Body of pancreas (tissue), 4 donors: ENCODE measurements around the gene TAS2R60. TPM values are rescaled to one million over a fixed set of nuclear protein-coding genes. Genes with fewer than 3 reads are reported as not detected.
"Not testable (repeated sequence)": the region's sequence is repeated elsewhere in the genome, so short reads cannot be mapped to it uniquely, and the experiment has no call there.

Experiments
- ATAC-seq: fragments of 150-250 bp; one replicate; pipeline ENCODE4 v1.9.1; 2016
- DNase-seq, 4 donors: peaks; one replicate each; pipeline ENCODE4 v3.0.0-alpha.2; 2019
- H3K27ac ChIP-seq, 4 donors: fragments of 200-600 bp; sonication (generic); 1 replicate in 3 of 4; 2 replicates in 1 of 4; pipeline versions ENCODE4 v1.5.1 to v1.6.1; 2016 to 2019; ENCODE audit warnings: mild to moderate bottlenecking in 1 of 4, mixed read lengths in 1 of 4, moderate library complexity in 1 of 4
- H3K27me3 ChIP-seq, 2 donors: fragments of 200-600 bp; sonication (generic); one replicate each; pipeline ENCODE4 v1.6.0; 2016; ENCODE audit warnings: mild to moderate bottlenecking in 1 of 2
- H3K36me3 ChIP-seq, 2 donors: fragments of 200-600 bp; sonication (generic); replicated peaks in 1 of 2; 2 replicates each; pipeline ENCODE4 v1.5.1; 2016; ENCODE audit warnings: low read depth in 2 of 2; ENCODE audit not compliant: insufficient read depth in 1 of 2
- H3K4me1 ChIP-seq: fragments of 200-600 bp; sonication (generic); one replicate; pipeline ENCODE4 v1.6.0; 2016
- H3K4me3 ChIP-seq, 2 donors: fragments of 200-600 bp; sonication (generic); 1 replicate in 1 of 2; 2 replicates in 1 of 2; pipeline ENCODE4 v1.5.1; 2016 to 2019
- H3K9me3 ChIP-seq, 3 donors: fragments of 200-600 bp; sonication (generic); 1 replicate in 2 of 3; 2 replicates in 1 of 3; pipeline ENCODE4 v1.5.1; 2016
- CTCF ChIP-seq, 7 experiments: fragments of 450-650 bp in 4 of 7; fragments of 200-600 bp in 3 of 7; sonication (generic) in 3 of 7; IDR thresholded peaks; one replicate each; pipeline ENCODE4 v1.5.1; 2016 to 2019; ENCODE audit warnings: antibody characterized with exemption in 7 of 7
- POLR2A ChIP-seq, 3 donors: fragments of 450-650 bp; IDR thresholded peaks; one replicate each; pipeline ENCODE4 v1.6.1; 2016; ENCODE audit warnings: antibody characterized with exemption in 3 of 3, mild to moderate bottlenecking in 2 of 3
- WGBS, 2 donors: methylation state at CpG; one replicate each; pipeline ENCODE4 v1.1.5; 2017; 5-methylcytosine and 5-hydroxymethylcytosine counted together
- intact Hi-C: fragments of 100-400 bp; cut with DNase I; formaldehyde crosslinking; loops from one replicate; pipeline ENCODE4 v1.15.1; 2023
- total RNA-seq, 2 donors: library from RNA; depleted of rRNA; stranded (reverse); fragments of >200 nt; gene quantifications; one replicate each; pipeline ENCODE4 v1.1.0, GENCODE V29; 2016

The TAS2R60 gene
- total RNA-seq, 2 donors from 2014 or later, result not detected

GRCh38 chr7:143416565-143417149 is 26.6 kb upstream of the TAS2R60 start:
- no peaks in the 10 kb centered on the region for H3K9me3 ChIP-seq
- no peaks in the 10 kb centered on the region for H3K27me3 ChIP-seq
- no peak overlapping the region for H3K27ac ChIP-seq
- TF ChIP-seq POLR2A (IDR thresholded peaks at IDR 0.05) (no peak), CTCF (IDR thresholded peaks at IDR 0.05) (peak; percentile 48 to 80 (median 67))
- no peak overlapping the region for H3K4me3 ChIP-seq
- no peaks in the 10 kb centered on the region for H3K36me3 ChIP-seq
- DNase-seq (no peak), ATAC-seq (peak; percentile 47)
- intact Hi-C loops, result loop anchor here (5.0 kb wide), 1 partner anchor 174 kb away; no protein-coding TSS in a partner anchor
- peaks cover 10% of the 10 kb centered on the region for H3K4me1 ChIP-seq
- WGBS, 2 donors, result 0% methylated on average over 3 of the region's 3 CpGs

- H3K36me3 ChIP-seq, result no peaks in the 10 kb centered on the region
- intact Hi-C loops, result loop anchor here (5.0 kb wide), 1 partner anchor 176 kb away; no protein-coding TSS in a partner anchor
- 0 to 29% methylated on average over 1 of the region's 1 CpG for WGBS, 2 donors
- ATAC-seq (no peak), DNase-seq (no peak)
- no peak overlapping the region for H3K27ac ChIP-seq
- no peak for TF ChIP-seq POLR2A (IDR thresholded peaks at IDR 0.05)
- H3K9me3 ChIP-seq, result no peaks in the 10 kb centered on the region
- H3K4me1 ChIP-seq, result peaks cover 2% of the 10 kb centered on the region
- H3K4me3 ChIP-seq, result no peak overlapping the region
- H3K27me3 ChIP-seq, result no peaks in the 10 kb centered on the region
These were observed 25.4 kb upstream of the TAS2R60 start for GRCh38 chr7:143417734-143418383.

- no peaks in the 10 kb centered on the region for H3K27me3 ChIP-seq
- no peaks in the 10 kb centered on the region for H3K36me3 ChIP-seq
- H3K4me3 ChIP-seq, result no peak overlapping the region
- ATAC-seq, result no peak
- no peak for TF ChIP-seq POLR2A (IDR thresholded peaks at IDR 0.05)
- no peak for TF ChIP-seq CTCF (IDR thresholded peaks at IDR 0.05)
- 55 to 69% methylated on average over 11 of the region's 11 CpGs for WGBS, 2 donors
- intact Hi-C loops, result loop anchor here (5.0 kb wide), 1 partner anchor 177 kb away; no protein-coding TSS in a partner anchor
- H3K27ac ChIP-seq, result no peak overlapping the region
- no peaks in the 10 kb centered on the region for H3K4me1 ChIP-seq
- DNase-seq, result no peak
- H3K9me3 ChIP-seq, result no peaks in the 10 kb centered on the region
These were observed 24.4 kb upstream of the TAS2R60 start for GRCh38 chr7:143418681-143419458.

GRCh38 chr7:143419880-143420279 is 23.4 kb upstream of the TAS2R60 start:
- Histone ChIP-seq H3K27me3 (no peaks in the 10 kb centered on the region), H3K4me3 (no peak overlapping the region), H3K27ac (no peak overlapping the region), H3K9me3 (no peaks in the 10 kb centered on the region), H3K36me3 (no peaks in the 10 kb centered on the region), H3K4me1 (no peaks in the 10 kb centered on the region)
- ATAC-seq (no peak), DNase-seq (peak in 1 of 4 donors; percentile 42)
- WGBS, 2 donors, result 17 to 19% methylated on average over 4 of the region's 4 CpGs
- intact Hi-C loops, result loop anchor here (5.0 kb wide), 1 partner anchor 178 kb away; no protein-coding TSS in a partner anchor
- TF ChIP-seq CTCF (IDR thresholded peaks at IDR 0.05), result no peak
- no peak for TF ChIP-seq POLR2A (IDR thresholded peaks at IDR 0.05)

- H3K36me3 ChIP-seq, intact Hi-C loops, H3K27me3 ChIP-seq, H3K4me1 ChIP-seq, DNase-seq, H3K4me3 ChIP-seq, H3K9me3 ChIP-seq, ATAC-seq, H3K27ac ChIP-seq: not testable (repeated sequence)
- 58 to 60% methylated on average over 3 of the region's 3 CpGs for WGBS, 2 donors
These were observed 22.6 kb upstream of the TAS2R60 start for GRCh38 chr7:143420624-143421023.
